HG03135 (cell line): ENCODE results near the gene RASGEF1B.

Source experiments
- ATAC-seq: cut with Tn5 transposase; IDR thresholded peaks from one replicate; pipeline ENCODE4 v1.9.1; 2021; ENCODE audit warnings: mild to moderate bottlenecking, moderate library complexity; ENCODE audit not compliant: unreplicated experiment

RASGEF1B gene

DNA sequence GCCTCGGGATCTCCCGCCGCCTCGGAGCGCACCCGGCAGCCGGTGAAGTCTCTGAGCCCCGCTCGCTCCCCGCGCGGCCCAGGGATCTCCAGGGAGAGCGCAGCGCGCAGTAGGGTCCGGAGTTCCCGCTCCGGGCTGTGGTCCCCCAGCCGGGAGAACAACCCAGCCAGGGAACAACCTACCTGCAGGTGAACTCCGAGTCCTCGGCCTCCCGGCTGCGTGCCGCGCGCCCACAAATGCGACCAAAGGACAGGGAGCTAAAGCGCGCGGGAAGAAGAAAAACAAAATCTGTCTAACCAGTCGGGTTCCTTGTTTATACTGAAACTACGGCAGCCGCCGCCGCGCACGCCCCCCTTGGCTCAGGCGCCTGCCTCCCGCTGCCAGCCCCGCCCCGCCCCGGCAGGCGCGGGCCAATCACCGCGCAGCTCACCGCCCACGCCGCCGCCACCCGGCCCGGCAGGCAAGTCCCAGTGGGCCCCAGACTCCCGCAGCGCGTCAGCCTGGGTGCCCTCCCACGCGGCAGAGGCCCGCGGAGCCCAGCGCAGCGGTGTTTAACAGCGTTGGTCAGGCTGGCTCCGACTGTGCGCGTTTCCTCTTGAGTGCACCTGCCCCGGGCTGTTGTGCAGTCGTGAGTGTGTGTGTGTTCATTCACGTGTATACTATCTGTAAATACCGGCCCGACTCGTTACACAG is at the start of gene RASGEF1B:
TSS of gene RASGEF1B (minus strand) at position 320 of the 693 bp plus-strand sequence. CDS start 12,399 bp downstream, outside the sequence.
- peak; percentile 93 for ATAC-seq

DNA sequence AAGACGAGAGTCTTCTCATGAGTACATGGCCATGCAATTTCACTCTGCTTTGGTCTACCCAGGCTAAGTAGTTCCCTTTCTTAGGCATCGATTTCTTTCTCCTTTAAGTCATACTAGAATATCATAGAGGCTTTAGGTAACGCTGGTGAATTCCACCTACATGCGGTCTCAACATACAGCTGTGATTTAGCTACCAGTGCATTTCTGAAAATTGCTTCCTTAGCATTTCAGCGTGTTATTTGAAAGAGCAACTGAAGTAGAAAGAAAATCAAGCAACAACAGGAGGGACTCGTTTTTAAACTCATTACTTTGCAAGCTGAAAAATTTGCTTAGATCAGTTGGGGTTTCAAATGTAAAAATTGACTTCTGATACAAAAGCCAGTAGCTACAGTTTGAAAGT is 48.1 kb upstream of the RASGEF1B start:
- ATAC-seq, result no peak

DNA sequence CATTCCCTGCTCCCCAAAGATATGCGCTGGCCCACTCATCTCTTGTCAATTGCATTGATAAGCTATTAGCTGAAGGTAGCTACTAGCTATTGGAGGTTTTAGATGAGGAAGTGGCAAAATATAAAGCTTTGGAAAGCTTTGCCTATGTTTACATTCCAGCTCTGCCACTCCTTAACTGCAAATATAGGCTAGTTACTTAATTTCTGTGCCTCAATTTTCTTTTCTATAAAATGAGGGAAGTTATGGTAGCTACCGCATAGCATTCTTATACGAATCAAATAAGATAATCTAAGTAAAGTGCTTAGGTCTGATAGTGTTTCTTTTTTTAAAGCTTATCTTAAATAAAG is 47.7 kb upstream of the RASGEF1B start:
- ATAC-seq, result no peak

DNA sequence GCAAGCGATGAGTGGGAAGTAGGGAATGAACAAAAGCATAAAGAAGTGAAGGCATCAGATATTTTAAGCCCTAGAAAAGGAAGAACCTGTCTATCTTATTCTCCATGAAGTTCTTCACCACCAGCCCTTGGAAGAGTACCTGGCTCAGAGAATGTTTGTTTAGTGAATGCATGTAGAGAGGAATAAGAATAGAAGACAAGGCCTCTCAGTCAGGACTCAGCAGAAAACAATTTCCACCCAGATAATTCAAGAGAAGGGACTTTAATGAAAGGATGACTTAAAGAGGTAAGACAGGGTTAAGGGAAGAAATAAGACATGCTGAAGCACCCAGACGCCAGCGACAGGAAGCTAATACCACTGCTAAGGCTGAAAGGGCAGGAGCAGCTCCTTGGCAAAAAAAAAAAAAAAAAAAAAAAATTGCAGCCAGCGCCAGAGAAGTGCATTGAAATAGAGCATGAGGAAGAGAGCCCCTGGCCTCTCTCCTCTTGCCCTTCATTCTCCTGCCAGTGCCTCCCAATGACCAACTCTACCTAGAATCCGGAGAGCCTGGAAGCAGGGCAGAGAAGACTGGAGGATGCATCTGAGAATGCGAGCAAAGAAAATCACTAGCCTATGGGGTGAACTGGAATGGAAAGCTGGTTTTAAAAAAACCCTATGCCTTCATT is 47.2 kb upstream of the RASGEF1B start:
- no peak for ATAC-seq

DNA sequence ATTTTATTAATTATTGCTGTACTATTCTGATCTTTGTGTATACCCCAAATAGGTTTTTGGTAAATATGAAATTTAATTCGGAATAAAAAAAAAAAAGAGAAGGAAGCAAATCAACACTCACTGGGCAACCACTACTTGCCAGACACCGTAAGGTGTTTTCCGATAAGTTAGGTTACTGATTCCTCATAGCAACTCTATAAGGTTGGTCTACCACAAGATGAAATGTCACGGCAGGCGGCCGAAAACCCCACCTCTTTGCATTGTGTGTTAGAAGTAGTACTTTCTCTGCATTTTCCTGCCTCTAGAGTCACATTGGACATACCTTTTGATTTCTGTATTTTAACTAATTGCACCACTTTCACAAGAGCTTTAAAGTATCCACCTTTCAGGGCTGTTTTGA is 44.5 kb upstream of the RASGEF1B start:
- ATAC-seq, result no peak

DNA sequence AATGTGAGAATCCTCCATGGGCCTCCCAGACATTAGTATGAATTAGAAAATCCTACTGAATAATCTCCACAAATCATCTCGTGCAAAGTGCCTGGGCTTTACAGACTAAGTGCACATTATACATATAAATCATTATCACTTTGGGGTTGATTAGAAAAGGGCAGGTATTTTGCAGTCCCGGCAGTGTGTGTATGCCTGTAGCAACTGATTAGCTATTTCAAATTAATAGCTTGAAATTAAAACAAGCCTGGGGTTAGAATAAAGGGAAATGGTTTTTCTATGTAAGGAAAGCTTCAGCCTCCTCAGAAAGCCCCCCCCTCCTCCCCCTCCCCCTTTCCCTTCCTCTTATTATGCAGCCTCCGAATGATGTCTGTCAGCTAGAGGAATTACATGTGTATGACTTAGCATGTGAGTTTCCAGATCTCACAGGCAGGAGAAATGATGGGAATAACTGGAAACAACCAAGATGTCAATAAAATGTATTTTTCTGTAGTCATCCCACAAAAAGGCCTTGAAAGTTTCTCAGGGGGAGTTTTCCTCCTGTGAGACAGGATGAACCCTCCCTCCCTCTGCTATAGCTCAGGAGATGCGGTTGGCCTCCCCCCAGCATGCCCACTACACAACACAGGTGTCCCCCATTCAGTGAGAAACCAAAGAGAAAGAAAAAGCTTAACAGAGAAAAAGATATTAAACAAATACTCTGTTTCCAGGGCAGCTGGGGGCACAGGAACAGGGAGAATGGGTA is 41.2 kb upstream of the RASGEF1B start:
- ATAC-seq, result no peak

DNA sequence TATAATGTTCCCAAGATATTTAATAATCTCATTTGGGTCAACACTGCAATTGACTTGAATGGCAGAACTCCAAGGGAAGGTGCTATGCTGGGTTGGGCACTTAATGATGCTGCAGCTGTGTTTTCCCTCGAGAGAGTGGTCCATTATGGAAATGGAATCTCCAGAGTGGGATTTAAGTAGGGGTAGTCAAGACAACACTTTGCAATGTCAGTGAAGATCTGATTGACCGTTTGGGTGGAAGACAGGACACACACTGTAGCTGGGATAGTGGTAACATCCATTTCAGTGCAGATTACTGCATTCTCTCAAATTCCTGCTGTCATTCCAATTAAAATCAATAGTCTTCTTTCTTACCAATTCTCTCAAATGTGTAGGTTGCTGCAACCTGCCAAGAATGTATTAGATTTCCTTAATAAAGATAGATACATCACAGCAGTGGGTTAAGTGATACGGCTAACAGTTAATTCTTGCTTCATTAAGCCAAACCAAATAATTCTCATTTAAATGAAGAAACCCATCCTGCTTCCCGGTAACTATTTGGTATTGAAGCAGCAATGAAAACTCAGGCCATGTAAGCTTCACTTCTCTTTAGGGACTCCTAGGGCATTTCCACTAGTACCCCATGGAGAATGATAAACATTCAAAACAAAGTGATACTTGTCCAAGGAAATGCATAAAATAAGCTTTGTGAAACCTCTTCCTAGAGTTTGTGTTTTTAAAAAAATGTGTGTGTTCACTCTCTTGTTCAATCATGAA is 40.5 kb upstream of the RASGEF1B start:
- ATAC-seq, result no peak

DNA sequence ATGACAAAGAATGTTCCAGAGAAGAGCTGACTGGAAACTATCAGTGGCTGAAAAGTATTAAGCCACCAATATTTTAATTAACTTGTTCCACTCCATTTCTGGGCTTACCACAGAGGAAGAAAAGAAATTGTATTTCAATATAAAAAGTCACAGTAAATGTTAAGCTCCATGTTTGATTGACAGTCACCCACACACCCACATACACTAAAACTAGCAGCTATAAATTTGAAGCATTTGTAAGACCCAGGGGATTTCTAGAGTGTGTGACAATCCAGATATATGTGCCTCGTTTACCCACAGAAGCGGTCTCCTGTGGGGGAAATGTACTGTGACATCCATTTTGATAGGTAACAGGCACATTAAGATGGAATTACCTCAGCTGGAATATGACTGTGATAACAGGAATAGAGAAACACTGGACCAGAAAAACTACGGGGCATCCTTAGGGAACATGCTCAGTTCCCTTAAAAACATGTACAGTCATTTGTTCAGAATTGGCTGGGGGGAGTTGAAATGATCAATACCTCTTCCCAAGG is 39.0 kb upstream of the RASGEF1B start:
- ATAC-seq, result no peak

DNA sequence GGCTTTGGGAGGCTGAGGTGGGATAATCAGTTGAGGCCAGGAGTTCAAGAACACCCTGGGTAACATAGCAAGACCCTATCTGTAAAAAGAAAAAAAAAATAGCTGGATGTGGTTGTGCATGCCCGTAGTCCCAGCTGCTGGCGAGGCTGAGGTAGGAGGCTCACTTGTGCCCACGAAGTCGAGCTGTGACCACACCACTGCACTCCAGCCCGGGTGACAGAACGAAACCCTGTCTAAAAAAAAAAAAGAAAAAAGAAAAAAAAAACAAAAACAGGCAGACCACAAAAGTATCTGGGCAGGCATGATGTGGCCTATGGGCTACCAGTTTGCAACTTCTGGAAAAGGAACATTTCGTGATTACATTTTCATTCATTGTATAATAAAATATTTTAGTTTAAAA is 38.1 kb upstream of the RASGEF1B start:
- no peak for ATAC-seq

DNA sequence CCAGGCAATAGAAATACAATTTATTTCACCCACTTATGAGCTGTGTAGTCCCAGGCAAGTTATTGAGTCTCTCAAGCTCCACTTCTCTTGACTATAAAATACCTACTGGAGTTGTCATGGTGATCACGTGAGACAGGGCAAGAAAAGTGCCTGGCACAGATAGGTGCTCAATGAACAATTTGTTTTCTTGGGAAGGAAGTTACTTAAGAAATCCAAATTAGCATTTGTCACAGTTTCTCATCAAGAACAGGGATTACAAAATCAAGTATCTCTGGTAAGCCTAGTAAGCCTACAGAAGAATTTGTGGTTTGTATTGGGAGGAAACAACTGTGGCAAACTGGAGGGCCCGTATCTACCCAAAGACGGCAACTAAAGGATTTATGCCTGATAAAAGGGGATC is 37.5 kb upstream of the RASGEF1B start:
- ATAC-seq, result no peak

DNA sequence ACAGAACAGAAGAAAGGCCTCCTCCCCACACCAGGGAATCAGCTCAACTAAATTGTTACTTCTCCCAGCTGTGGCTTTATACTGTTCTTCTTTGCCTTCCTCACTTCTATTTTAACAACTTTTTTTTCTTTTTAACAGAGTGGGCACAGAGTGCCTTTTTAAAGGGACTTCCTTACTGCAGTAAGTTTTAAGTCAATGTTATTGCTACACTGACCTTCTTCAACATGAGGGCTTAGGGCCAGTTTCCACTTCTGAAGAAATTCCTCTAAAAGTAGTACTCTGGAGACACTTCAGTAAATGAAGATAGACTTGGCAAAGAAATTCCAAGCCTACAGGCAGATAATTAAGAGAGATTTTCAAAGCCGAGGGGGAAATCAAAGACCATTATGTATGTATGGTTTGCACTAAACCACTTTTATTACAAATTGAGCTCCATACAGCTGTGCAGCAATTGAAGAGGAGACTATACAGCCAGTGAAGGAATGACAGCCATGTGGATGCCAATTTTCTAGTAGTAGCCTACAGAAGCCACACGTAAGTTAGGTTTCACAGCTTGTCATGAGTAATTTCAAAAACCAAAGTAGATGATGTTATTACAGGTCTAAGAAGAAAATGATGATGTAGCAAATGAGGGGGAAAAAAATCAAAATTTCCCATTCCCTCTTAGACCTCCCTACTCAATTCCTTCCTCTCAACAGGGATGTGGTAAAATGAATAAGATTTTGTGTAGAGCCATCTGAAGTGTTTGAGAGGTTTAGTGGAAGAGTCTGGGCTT is 36.9 kb upstream of the RASGEF1B start:
- no peak for ATAC-seq

DNA sequence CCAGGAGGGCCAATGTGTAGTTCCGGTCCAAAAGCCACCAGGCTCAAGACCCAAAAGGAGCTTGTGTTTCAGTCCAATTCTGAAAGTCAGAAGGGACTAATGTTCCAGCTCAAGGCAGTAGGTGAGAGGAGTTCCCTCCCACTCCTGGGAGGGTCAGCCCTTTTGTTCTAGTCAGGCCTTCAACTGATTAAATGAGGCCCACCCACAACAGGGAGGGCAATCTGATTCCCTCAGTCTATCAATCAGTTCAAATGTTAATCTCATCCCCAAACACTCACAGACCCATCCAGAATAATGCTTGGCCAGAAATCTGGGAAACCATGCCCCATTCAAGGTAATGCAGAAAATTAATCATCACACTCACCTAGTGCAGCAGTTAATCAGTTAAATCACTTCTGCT is 35.8 kb upstream of the RASGEF1B start:
- ATAC-seq, result no peak

DNA sequence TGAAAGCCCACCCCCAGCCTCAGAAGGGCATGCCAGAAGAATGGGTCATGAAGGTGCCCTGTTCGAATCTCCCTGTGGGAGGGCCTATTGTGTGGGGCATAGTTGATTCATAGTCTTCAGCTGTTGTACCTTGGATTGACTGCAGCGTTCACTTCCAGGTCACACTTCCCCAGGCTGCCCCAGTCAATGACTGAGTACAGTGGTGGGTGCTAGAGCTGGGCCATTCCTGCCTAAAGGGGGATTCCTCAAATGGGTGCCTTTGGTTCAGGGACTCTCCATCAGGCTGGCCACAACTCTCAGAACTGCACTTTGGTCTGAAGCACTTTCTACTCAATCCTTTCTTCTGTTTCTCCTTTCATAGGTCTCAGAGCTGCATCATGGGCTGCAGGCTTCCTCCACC is 35.0 kb upstream of the RASGEF1B start:
- ATAC-seq, result peak; percentile 67

DNA sequence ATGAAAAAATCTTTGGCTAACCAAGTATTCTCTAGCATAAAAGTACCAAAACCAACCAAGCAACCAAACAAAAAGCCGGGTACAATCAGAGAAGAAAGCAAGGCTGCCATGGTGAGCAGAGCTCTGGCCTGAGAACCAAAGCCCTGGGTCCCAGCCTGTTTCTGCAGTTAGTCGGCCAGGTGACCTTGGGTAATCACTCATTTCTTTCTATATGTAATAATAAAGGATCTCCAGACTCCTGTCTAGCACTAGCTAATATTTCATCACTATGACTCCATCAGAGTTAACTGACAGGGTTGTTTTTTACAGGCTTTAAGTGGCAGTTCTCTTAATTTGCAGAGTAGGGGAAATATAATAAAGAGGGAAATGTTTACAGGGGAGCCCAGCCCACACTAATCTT is 34.0 kb upstream of the RASGEF1B start:
- no peak for ATAC-seq

DNA sequence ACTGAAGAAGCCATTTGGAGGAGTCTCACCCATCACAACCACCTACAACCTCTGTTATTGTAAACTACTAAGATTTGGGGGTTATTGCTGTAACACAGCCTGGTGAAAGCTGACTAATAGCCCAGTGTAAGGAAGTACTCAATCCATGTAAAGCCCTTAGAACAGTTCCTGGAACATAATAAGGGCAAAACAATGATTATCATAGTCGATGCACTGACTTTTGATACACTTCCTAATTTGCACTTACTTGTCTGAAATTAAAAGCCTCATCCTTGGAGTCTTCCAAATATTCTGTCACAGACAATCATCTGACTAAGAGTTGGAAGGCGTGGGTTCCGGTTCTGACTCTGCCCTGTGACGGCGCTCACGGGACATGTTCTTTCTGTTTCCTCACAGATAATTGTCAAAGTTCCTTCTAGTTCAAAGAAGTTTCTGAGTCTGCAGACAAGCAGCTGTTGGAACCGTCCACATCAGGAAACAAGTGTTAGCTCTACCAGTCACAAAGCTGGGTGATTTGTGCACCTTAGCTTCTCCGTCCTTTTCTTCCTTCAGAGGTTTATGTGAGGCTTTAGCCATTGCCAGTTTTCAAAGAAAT is 33.4 kb upstream of the RASGEF1B start:
- no peak for ATAC-seq

DNA sequence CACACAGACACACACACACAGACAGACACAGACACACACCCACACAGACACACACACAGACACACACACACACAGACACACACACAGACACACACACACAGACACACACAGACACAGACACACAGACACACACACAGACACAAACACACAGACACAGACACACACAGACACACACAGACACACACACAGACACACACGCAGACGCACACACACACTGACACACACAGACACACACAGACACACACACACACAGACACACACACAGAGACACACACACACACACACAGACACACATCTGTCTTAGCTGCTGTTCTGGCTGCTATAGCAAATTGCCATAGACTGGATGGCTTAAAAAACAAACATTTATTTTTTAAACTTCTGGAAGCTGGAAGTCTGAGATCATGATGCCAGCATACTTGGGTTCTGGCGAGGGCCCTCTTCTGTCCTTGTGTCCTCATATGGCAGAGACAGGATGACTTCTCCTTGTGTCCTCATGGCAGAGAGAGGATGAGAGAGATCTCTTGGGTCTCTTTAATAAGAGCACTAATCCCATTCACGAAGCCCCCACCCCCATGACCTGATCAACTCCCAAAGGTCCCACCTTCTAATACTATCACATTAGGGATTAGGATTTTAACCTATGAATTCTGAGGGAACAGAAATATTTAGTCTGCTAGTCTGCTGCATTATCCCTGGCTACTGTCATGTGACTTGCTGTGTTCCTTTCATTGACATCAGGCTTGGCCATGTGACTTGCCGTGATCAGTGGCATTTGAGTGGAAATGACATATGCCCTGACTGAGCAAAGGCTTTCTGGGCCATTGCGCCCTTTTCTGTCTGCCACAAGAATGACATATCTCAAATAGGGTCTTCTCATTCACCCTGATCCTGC is 32.7 kb upstream of the RASGEF1B start:
- no peak for ATAC-seq

DNA sequence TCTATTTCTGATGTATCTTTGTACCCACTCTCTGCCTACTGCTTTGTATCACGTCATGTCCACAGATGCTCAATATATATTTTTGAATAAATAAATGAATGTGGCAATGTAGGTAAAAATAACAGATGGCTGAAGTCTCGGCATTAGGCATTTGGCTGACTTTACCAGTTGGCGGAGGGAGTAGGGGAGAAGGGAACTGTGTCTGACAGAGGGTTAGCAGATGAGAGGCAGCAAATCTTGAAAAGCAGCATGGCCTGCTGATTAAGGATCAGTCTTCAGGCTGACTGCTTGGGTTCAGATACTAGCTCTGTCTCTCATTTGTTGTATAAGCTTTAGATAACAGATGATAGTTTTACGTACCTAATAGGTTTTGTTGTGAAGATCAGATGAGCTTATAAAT is 31.9 kb upstream of the RASGEF1B start:
- no peak for ATAC-seq

DNA sequence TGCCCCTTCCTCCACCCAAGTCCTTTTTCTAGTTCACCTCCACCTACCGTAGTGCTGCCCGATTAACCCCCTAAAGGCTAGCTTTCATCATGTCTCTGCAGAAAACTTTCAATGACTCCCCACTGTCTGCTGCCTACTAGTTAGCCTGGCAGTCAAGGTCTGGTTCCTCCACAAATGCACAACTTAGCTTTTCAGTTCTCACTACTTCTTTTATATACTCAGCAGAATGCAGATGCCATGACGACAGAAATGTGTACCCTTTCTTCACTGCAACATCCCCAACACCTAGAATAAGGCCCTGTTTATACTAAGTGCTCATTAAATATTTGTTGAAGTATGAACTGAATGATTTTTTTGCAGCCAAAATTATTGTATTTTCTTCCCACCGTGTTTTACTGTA is 30.9 kb upstream of the RASGEF1B start:
- ATAC-seq, result no peak

DNA sequence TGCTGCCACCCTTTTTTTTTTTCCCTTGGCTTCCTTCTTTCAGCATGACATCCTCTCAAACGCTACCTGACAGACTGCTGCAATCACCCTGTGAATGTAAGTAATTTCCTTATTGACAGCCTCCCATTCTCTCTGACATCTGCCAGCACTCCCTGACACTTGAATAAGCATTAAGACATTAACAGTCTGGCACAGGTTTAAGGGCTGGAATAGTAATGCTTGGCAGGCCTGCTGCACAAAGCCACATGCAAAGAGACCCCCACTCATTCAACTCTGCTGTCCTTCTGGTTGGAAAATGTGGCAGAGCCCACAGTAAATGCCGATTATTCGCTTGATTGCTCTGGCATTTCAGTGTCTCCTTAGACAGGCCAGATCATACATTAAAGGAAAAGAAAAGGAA is 28.1 kb upstream of the RASGEF1B start:
- no peak for ATAC-seq
